Neural crest cell (in vitro differentiated cells): ENCODE data around the gene GTF3C5. TPM values are rescaled to one million over a fixed set of nuclear protein-coding genes. Genes with fewer than 3 reads are reported as not detected.

Source experiments
- DNase-seq: peaks from one replicate; pipeline ENCODE4 v3.0.0; 2021; ENCODE audit warnings: low read depth, mixed read lengths, low spot score
- H3K27ac Mint-ChIP-seq: one replicate; pipeline ENCODE4 v1.8.0; 2021; ENCODE audit warnings: mild to moderate bottlenecking, mixed read lengths; ENCODE audit not compliant: unreplicated experiment
- H3K27me3 Mint-ChIP-seq: 2 replicates; pipeline ENCODE4 v1.8.0; 2021; ENCODE audit warnings: low read depth, mild to moderate bottlenecking, mixed read lengths
- H3K36me3 Mint-ChIP-seq: 2 replicates; pipeline ENCODE4 v1.8.0; 2021; ENCODE audit warnings: low read depth, mild to moderate bottlenecking, mixed read lengths
- H3K4me1 Mint-ChIP-seq: 2 replicates; pipeline ENCODE4 v1.8.0; 2021; ENCODE audit warnings: mixed read lengths
- H3K4me3 Mint-ChIP-seq: one replicate; pipeline ENCODE4 v1.8.0; 2021; ENCODE audit warnings: mild to moderate bottlenecking, mixed read lengths
- H3K9me3 Mint-ChIP-seq: 2 replicates; pipeline ENCODE4 v1.8.0; 2021; ENCODE audit warnings: mixed read lengths
- total RNA-seq: library from RNA; stranded (reverse); gene quantifications from 2 replicates; pipeline ENCODE4 v1.2.1, GENCODE V29; 2021
- TF ChIP-seq, protein P1 (sequence below): fragments of 200-600 bp; sonication (generic); conservative IDR thresholded peaks from 2 replicates; pipeline ENCODE4 v1.5.0; 2021; ENCODE audit warnings: antibody characterized with exemption, mild to moderate bottlenecking

GTF3C5 gene
- total RNA-seq, 1 donor from 2014 or later: 108 TPM

DNA sequence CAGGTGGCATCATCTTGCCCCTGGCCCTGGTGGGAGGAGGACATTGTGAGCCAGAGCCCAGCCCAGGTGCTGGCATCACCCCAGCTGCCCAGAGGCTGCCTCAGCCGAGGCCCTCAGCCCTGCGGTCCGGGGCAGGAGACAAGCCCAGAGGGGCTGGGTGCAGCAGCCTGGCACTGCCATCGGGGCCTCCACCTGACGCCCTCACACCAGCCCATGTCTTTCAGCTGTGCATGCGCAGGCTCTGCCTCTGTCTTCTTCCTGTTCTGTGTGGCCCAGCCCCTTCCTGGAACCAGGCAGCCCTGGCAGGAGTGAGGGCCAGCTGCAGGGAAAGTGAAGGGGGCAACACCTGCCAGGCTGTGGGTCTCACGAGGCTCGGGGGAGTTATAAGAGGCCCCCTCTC, 26.2 kb downstream of the GTF3C5 start:
- Mint-ChIP-seq H3K9me3 (no peaks in the 10 kb centered on the region), H3K36me3 (no peaks in the 10 kb centered on the region), H3K4me3 (no peak overlapping the region), H3K27ac (no peak overlapping the region), H3K4me1 (peaks cover 22% of the 10 kb centered on the region), H3K27me3 (no peaks in the 10 kb centered on the region)
- no peak for DNase-seq
- TF ChIP-seq, protein P1, sequence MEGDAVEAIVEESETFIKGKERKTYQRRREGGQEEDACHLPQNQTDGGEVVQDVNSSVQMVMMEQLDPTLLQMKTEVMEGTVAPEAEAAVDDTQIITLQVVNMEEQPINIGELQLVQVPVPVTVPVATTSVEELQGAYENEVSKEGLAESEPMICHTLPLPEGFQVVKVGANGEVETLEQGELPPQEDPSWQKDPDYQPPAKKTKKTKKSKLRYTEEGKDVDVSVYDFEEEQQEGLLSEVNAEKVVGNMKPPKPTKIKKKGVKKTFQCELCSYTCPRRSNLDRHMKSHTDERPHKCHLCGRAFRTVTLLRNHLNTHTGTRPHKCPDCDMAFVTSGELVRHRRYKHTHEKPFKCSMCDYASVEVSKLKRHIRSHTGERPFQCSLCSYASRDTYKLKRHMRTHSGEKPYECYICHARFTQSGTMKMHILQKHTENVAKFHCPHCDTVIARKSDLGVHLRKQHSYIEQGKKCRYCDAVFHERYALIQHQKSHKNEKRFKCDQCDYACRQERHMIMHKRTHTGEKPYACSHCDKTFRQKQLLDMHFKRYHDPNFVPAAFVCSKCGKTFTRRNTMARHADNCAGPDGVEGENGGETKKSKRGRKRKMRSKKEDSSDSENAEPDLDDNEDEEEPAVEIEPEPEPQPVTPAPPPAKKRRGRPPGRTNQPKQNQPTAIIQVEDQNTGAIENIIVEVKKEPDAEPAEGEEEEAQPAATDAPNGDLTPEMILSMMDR: no peak

DNA sequence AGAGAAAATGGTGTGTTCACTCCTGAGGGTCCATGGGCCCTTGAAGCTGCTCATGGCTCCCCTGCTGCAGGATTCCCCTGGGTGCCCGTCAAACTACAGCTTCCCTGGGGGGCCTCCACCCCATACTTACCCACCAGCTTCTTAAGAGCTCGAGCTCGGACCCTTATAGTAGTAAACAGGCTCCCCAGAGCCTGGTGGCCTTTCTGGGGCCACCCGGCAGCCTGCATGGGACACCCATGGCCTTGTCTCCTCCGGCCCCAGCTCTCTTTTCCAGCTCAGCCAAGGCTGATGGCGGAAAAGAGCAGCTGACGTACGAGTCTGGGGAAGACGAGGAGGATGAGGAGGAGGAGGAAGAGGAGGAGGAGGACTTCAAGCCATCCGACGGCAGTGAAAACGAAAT, 26.8 kb downstream of the GTF3C5 start:
- Mint-ChIP-seq H3K27me3 (no peaks in the 10 kb centered on the region), H3K4me3 (no peak overlapping the region), H3K9me3 (no peaks in the 10 kb centered on the region), H3K27ac (no peak overlapping the region), H3K4me1 (peaks cover 22% of the 10 kb centered on the region), H3K36me3 (no peaks in the 10 kb centered on the region)
- TF ChIP-seq, protein P1: no peak
- DNase-seq: no peak

DNA sequence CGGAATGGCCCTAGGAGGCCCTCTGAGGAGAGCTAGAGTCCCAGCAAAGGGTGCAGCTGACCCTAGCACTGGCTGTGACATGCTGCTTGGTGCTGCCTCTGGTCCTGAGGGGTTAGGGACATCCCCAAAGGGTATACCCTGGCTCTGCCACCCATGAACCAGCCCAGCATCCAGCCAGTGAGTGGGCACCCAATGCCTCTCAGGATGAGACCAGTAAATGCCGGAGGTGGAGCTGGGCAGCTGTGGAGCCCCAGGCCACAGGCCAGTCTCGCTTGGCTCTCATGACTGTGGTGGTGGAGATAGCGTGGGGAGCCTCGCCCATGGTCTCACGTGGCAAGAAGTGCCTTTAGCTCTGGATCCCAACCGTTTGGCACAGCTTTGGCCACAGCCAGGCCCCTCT, 27.3 kb downstream of the GTF3C5 start:
- H3K9me3 Mint-ChIP-seq: no peaks in the 10 kb centered on the region
- H3K4me1 Mint-ChIP-seq: peaks cover 22% of the 10 kb centered on the region
- no peak overlapping the region for H3K27ac Mint-ChIP-seq
- TF ChIP-seq, protein P1: no peak
- H3K4me3 Mint-ChIP-seq: no peak overlapping the region
- H3K36me3 Mint-ChIP-seq: no peaks in the 10 kb centered on the region
- H3K27me3 Mint-ChIP-seq: no peaks in the 10 kb centered on the region
- DNase-seq: no peak

DNA sequence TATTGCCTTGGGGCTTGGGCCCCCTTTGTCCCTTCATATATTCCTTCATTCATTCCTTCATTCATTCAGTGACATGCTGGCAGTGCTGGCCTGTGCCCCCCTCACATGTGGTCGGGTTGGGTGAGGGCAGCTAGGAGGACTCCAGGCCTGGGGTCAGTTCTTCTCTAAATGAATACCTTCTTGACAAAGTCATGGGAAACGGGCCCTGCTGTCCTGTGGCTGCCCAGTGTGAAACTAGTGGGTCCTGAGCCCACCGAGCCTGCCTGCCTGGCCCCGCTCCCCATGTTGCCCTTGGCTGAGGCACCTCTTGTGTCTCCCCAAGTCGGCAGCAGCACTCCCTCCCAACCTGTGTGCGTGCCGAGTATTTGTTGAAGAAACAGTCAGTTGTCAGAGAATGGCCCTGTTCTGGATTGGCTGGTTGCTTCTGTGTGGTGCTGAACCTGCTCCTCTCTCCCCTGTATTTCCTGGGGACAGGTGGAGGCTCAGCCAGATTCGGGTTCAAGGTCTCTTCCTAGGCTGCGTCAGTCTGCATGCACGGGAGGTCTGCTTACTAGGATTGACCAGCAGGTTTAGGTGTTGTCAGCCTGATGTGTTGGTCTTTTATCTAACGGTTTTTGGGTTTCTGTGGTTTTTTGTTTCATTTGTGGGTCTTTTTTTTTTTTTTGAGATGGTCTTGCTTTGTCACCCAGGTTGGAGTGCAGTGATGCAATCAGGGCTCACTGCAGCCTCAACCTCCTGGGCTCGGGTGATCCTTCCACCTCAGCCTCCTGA, 27.9 kb downstream of the GTF3C5 start:
- no peaks in the 10 kb centered on the region for H3K27me3 Mint-ChIP-seq
- no peak overlapping the region for H3K4me3 Mint-ChIP-seq
- H3K27ac Mint-ChIP-seq: peak overlapping the region; percentile 27
- TF ChIP-seq, protein P1: no peak
- DNase-seq: no peak
- peaks cover 22% of the 10 kb centered on the region for H3K4me1 Mint-ChIP-seq
- no peaks in the 10 kb centered on the region for H3K36me3 Mint-ChIP-seq
- no peaks in the 10 kb centered on the region for H3K9me3 Mint-ChIP-seq

DNA sequence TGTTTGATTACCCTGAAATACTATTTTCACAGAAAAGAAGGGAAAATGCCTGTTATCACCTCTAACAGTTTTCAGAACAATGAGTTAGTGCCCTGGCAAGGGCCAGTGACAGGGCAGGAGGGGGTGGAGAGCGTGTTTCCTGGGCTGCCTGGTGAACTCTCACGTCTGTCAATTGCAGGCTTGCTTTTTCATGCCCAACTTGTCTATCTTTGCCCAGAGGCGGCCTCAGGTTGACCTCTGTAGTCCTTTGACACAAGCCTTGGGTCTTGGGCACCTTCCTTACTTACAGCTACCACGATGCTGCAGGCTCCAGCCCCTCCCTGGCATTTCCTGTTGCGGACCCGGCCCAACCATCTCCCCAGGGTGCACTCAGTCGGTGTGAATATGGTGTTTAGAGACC, 28.8 kb downstream of the GTF3C5 start:
- no peak overlapping the region for H3K27ac Mint-ChIP-seq
- H3K4me1 Mint-ChIP-seq: peaks cover 22% of the 10 kb centered on the region
- TF ChIP-seq, protein P1: no peak
- H3K9me3 Mint-ChIP-seq: no peaks in the 10 kb centered on the region
- no peak overlapping the region for H3K4me3 Mint-ChIP-seq
- H3K36me3 Mint-ChIP-seq: no peaks in the 10 kb centered on the region
- no peaks in the 10 kb centered on the region for H3K27me3 Mint-ChIP-seq
- no peak for DNase-seq
